ENCODE data around the gene GAL.
"Not testable (repeated sequence)": the region's sequence is repeated elsewhere in the genome, so short reads cannot be mapped to it uniquely, and the experiment has no call there.

Gene GAL

GRCh38 chr11:68684385-68685356 lies at the start of gene GAL:
TSS of gene GAL (plus strand) at chr11:68684544. CDS start at chr11:68684924, 380 bp downstream.
- no peak for DNase-seq

- DNase-seq, result not testable (repeated sequence)
Observed at GRCh38 chr11:68634606-68635005, 49.7 kb upstream of the GAL start.

- not testable (repeated sequence) for DNase-seq
Observed at GRCh38 chr11:68635172-68635571, 49.2 kb upstream of the GAL start.

GRCh38 chr11:68635883-68636282 lies 48.5 kb upstream of the GAL start:
- not testable (repeated sequence) for DNase-seq

GRCh38 chr11:68639322-68639721 lies 45.0 kb upstream of the GAL start:
- not testable (repeated sequence) for DNase-seq

- DNase-seq, result no peak
Observed at GRCh38 chr11:68641880-68642279, 42.5 kb upstream of the GAL start.

- DNase-seq, result no peak
Observed at GRCh38 chr11:68643585-68643984, 40.8 kb upstream of the GAL start.

GRCh38 chr11:68646832-68647231 lies 37.5 kb upstream of the GAL start:
- no peak for DNase-seq

- DNase-seq, result no peak
Observed at GRCh38 chr11:68649851-68650555, 34.3 kb upstream of the GAL start.

- DNase-seq, result no peak
Observed at GRCh38 chr11:68650801-68651200, 33.5 kb upstream of the GAL start.

GRCh38 chr11:68651208-68651984 lies 32.9 kb upstream of the GAL start:
- DNase-seq, result no peak

- DNase-seq, result no peak
Observed at GRCh38 chr11:68651985-68652682, 32.2 kb upstream of the GAL start.

GRCh38 chr11:68652683-68653156 lies 31.6 kb upstream of the GAL start:
- DNase-seq, result no peak

- DNase-seq, result no peak
Observed at GRCh38 chr11:68653486-68654430, 30.6 kb upstream of the GAL start.

GRCh38 chr11:68654978-68655377 lies 29.4 kb upstream of the GAL start:
- DNase-seq, result no peak

- no peak for DNase-seq
Observed at GRCh38 chr11:68655406-68655805, 28.9 kb upstream of the GAL start.

GRCh38 chr11:68655806-68656205 lies 28.5 kb upstream of the GAL start:
- no peak for DNase-seq

GRCh38 chr11:68657021-68657780 lies 27.1 kb upstream of the GAL start:
- DNase-seq, result no peak

- no peak for DNase-seq
Observed at GRCh38 chr11:68658097-68658496, 26.2 kb upstream of the GAL start.

GRCh38 chr11:68658661-68659060 lies 25.7 kb upstream of the GAL start:
- DNase-seq, result no peak
